Adrenal gland (tissue), 5 donors: ENCODE results near the gene COL8A1.

Experiments
- POLR2A ChIP-seq, 2 donors: fragments of 450-650 bp; IDR thresholded peaks; one replicate each; pipeline ENCODE4 v1.6.1; 2017; ENCODE audit warnings: antibody characterized with exemption in 2 of 2, mild to moderate bottlenecking in 2 of 2, moderate library complexity in 1 of 2
- TF ChIP-seq, protein P1 (sequence below), 6 experiments: fragments of 450-650 bp in 4 of 6; fragments of 200-600 bp in 2 of 6; sonication (generic) in 1 of 6; IDR thresholded peaks; 1 replicate in 5 of 6; 2 replicates in 1 of 6; pipeline versions ENCODE4 v1.5.1 to v1.8.0; 2016 to 2021; ENCODE audit warnings: antibody characterized with exemption in 6 of 6, mild to moderate bottlenecking in 2 of 6, moderate library complexity in 1 of 6
- donor health status: DM: no; HTN: no; CAD: no.

DNA sequence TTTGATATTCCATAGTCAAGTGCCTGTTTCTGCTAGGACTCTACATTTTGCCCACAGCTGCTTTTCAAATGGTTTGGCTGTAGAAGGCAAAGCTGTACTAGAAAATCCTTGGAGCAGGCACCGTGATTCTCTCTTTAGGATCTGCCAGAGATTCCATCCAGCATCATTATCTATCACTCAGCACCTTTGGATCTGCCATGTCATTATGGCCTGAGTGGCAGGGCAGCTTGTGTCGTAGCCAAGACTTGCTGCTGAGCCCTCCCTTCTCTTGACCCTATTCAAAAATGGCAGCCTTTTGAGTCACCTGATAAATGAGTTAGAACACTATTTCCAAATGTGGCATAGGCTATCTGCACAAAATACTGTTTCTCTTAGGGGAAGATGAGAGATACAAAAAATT, 171.2 kb downstream of the COL8A1 start:
- TF ChIP-seq POLR2A (IDR thresholded peaks at IDR 0.05), result no peak
- TF ChIP-seq, protein P1, sequence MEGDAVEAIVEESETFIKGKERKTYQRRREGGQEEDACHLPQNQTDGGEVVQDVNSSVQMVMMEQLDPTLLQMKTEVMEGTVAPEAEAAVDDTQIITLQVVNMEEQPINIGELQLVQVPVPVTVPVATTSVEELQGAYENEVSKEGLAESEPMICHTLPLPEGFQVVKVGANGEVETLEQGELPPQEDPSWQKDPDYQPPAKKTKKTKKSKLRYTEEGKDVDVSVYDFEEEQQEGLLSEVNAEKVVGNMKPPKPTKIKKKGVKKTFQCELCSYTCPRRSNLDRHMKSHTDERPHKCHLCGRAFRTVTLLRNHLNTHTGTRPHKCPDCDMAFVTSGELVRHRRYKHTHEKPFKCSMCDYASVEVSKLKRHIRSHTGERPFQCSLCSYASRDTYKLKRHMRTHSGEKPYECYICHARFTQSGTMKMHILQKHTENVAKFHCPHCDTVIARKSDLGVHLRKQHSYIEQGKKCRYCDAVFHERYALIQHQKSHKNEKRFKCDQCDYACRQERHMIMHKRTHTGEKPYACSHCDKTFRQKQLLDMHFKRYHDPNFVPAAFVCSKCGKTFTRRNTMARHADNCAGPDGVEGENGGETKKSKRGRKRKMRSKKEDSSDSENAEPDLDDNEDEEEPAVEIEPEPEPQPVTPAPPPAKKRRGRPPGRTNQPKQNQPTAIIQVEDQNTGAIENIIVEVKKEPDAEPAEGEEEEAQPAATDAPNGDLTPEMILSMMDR (IDR thresholded peaks at IDR 0.05), result no peak
